Renal cortex interstitium (tissue), 11 donors: Measurements from ENCODE around the gene RAB5A. TPM values are rescaled to one million over a fixed set of nuclear protein-coding genes. Genes with fewer than 3 reads are reported as not detected.
A peak's percentile ranks its signal among the peaks of the same experiment; 100 is the strongest.
"Not testable (repeated sequence)": the region's sequence is repeated elsewhere in the genome, so short reads cannot be mapped to it uniquely, and the experiment has no call there.

Source experiments
- DNase-seq, 11 donors: peaks; one replicate each; pipeline ENCODE4 v3.0.0-alpha.2; 2013; ENCODE audit warnings: low read depth in 9 of 11, low spot score in 4 of 11; ENCODE audit errors: extremely low read depth in 1 of 11
- polyA plus RNA-seq, 3 donors: library from polyadenylated mRNA; unstranded; fragments of 120-200 nt; gene quantifications; one replicate each; pipeline ENCODE4 v1.2.1, GENCODE V29; 2013; ENCODE audit not compliant: insufficient read length in 3 of 3

Gene RAB5A
- polyA plus RNA-seq, 3 donors = 69.3 to 85.6 (median 69.6) TPM

GRCh38 chr3:19937459-19938294 is 9.2 kb upstream of the RAB5A start:
- no peak for DNase-seq

GRCh38 chr3:19938295-19938627 is 8.6 kb upstream of the RAB5A start:
- no peak for DNase-seq

GRCh38 chr3:19940643-19941042 is 6.3 kb upstream of the RAB5A start:
- DNase-seq = no peak

DNA sequence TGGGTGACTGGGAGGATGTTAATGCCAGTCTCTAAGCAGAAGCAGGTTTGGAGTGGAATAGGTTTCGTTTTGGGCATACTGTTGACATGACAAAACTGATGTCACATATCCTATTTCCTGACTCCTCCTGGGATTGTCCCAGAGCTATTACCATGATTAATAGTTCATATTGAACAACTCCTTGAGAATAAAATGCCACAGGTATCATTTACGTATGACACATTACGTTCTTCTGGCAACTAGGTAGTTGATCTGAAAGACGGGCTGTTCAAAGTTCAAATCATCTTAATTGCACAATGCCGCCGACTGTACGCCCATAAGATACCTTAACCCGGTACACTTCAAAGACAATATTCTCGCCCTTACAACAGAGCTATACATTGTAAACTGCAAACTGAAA is 1.4 kb upstream of the RAB5A start:
- DNase-seq = no peak

DNA sequence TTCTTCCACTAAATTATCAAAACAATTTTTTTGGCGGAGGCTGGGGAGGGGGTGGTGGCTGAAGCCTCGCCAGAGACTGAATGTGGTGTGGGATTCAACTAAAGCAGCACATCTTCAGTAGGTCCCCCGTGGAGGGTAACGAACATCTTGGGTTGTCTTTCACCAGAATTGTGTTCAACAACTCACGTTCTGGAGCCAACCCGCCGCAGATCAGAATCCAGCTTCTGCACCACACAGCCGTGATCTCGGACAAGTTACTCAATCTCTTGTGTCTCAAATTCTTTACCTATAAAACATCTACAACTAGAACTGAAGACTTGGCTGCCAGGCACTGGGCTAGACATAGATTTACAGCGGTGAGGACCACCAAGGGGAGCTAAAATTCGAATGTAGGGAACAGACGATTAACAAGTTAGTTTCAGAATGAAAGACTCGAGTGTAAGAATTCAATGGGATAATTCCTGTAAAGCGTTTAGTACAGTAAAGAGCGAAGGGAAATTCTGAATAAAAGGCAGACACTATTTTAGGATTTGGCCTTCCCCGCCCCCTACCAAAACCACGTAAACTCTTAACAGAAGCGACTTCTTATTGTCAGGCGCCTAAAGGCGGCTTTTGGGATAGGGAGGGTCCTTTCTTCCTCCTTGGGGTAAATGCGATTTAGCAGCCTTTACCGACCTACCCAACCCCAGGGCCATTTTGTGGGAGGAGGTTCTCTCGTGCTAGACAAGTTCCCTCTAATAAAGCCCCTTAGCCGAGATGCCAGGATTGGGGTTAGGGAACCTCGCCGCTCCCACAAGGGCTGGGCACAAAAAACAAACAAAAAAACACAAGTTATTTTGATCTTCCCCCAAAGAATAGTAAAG is 697 bp upstream of the RAB5A start:
- DNase-seq = peak in 3 of 11 donors; percentile 15 to 47 (median 37)

GRCh38 chr3:19947549-19948225 is 790 bp downstream of the RAB5A start:
- peak in 10 of 11 donors; percentile 20 to 58 (median 41) for DNase-seq

DNA sequence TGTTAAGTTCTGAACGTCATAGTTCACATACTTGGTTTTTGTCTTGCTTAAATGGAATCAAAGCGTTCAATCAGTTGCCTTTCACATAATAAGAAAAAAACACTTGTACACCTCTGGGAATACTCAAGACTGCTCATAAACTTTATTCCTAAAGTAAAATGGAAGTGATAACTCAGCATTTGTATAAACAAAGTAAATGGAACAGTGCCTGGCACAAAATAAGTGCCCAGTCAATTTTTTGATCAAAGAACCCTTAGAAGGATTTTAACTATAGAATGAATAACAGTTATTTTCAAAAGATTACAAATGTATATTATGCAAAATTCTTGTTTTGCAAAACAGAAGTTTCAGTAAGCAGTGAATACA is 1.3 kb downstream of the RAB5A start:
- DNase-seq = no peak

GRCh38 chr3:19950316-19950715 is 3.4 kb downstream of the RAB5A start:
- DNase-seq = no peak

GRCh38 chr3:19954676-19955075 is 7.8 kb downstream of the RAB5A start:
- DNase-seq = no peak

GRCh38 chr3:19957354-19957753 is 10.5 kb downstream of the RAB5A start:
- DNase-seq = not testable (repeated sequence)

GRCh38 chr3:19959505-19959904 is 12.6 kb downstream of the RAB5A start:
- no peak for DNase-seq

DNA sequence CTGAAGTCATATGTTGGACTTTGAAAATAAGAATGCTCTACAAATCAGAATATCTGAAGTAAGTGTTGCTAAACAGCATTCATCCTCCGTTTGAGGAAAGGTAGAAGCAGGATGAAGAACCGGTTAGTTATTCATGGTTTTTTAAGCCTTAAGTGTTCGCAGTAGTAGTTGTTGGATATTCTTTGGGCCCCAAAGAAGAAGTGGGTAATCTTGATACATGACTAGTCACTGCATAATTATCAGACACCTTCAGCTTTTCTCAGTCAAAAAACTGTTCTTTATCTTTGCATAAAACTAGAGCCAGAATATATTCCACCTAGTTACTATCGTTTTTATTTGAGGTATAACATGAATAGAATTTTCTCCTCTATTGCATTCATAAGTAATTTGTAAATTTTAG is 13.8 kb downstream of the RAB5A start:
- no peak for DNase-seq

GRCh38 chr3:19961960-19962359 is 15.1 kb downstream of the RAB5A start:
- no peak for DNase-seq

- no peak for DNase-seq
These were observed 20.3 kb downstream of the RAB5A start for GRCh38 chr3:19967208-19967607.

DNA sequence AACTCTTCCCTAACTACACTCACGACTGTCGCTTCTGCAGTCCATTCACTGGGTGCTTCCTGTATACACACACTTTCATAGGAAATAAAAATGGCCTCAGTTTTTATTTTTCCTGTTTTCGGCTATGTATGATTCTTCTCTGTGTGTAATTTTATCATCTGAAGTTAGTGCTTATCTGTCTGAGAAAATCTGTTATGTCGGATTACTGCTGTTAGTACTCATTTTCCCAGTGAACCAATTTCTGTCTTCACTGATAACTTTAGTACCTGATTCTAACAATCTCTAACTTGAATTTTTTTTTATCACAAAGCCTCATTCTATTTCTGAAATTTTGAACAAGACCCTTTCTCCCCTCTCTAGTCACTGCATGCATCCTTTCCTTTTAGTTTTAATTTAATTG is 20.9 kb downstream of the RAB5A start:
- DNase-seq = no peak

DNA sequence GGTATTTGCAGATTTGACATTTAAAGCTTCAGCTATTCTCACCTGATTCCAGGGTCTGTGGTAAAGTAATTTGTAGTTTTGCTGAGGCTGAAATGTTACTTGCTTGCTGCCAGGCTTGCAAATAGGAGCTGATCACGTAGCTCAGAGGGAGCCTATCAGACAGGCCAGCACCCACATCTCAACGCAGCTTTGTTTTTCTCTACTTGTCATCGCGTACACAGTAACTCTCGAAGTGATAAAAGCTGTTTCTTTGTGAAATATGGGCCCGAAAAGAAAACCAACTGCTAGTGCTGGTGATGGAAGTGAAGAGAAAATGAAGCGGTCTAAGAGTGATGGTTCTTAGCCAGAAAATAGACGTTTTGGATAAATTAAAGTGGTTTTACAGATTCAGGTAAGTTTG is 23.4 kb downstream of the RAB5A start:
- DNase-seq = no peak

DNA sequence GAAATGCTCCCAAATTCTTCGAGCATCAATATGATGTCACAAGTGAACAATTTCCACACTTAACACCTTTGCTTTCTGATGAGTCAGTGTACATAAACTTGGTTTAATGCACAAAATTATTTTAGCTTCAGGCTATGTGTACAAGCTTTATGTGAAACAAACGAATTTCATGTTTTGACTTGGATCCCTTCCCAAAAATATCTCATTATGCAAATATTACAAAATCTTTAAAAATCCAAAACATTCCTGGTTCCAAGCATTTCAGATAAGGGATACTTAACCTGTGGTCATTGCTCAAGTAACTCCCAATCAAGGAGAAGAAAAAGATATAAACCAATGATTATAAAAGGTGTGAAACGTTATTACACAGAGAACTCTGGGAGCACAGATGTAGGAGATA is 25.2 kb downstream of the RAB5A start:
- no peak for DNase-seq

DNA sequence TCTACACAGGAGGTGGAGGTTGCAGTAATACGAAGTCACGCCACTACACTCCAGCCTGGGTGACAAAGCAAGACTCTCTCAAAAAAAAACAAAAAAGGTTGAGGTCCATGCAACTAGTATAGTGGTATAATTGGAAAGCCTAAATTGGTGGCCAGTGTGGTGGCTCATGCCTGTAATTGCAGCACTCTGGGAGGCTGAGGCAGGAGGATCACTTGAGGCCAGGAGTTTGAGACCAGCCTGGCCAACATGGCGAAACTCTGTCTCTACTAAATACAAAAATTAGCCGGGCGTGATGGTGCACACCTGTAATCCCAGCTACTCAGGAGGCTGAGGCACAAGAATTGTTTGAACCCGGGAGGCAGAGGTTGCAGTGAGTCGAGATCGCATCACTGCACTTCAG is 42.0 kb downstream of the RAB5A start:
- DNase-seq = not testable (repeated sequence)

GRCh38 chr3:19994796-19995195 is 47.9 kb downstream of the RAB5A start:
- no peak for DNase-seq

DNA sequence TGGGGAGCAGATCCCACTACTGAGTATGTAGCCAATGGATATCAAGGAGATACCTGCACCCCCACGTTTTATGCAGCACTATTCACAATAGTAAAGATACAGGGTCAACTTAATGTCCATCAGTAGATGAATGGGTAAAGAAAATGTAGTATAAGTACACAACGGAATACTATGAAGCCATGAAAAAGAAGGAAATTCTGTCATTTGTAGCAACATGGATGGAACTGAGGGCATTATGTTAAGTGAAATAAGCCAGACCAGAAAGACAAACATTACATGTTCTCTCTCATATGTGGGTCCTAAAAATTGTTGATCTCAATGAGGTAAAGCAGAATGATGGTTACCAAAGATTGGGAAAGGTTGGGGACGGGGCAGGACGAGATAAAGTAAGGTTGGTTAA is 50.6 kb downstream of the RAB5A start:
- no peak for DNase-seq
